Endothelial cell of umbilical vein (primary cell): ENCODE data around the gene SEMA5A.

ENCODE experiments used
- EZH2 ChIP-seq: IDR thresholded peaks from 2 replicates; pipeline ENCODE4 v1.6.1; 2012; ENCODE audit warnings: borderline replicate concordance, low read depth, mild to moderate bottlenecking, moderate library complexity, low read length, inconsistent platforms; ENCODE audit not compliant: severe bottlenecking
- JUN ChIP-seq: IDR thresholded peaks from 2 replicates; pipeline ENCODE4 v1.6.1; 2011; ENCODE audit warnings: borderline replicate concordance, low read depth; ENCODE audit not compliant: insufficient read length, insufficient read depth
- POLR2A ChIP-seq: IDR thresholded peaks from 2 replicates; pipeline ENCODE4 v1.6.1; 2012; ENCODE audit warnings: low read depth, mild to moderate bottlenecking, control low read depth, low read length
- POLR2AphosphoS5 ChIP-seq: IDR thresholded peaks from 2 replicates; pipeline ENCODE4 v1.6.1; 2012; ENCODE audit warnings: low read depth, mild to moderate bottlenecking, control low read depth, low read length, moderate library complexity; ENCODE audit not compliant: insufficient read depth
- TF ChIP-seq, protein P1 (sequence below), 2 donors: IDR thresholded peaks; 1 replicate in 1 of 2; 2 replicates in 1 of 2; pipeline ENCODE4 v1.5.1; 2011; ENCODE audit warnings: low read length in 2 of 2, mild to moderate bottlenecking in 2 of 2, moderate library complexity in 2 of 2, control low read depth in 1 of 2, inconsistent platforms in 1 of 2, low read depth in 1 of 2; ENCODE audit not compliant: insufficient read depth in 1 of 2; ENCODE audit errors: extremely low read depth in 1 of 2
- TF ChIP-seq, protein P2 (sequence below): IDR thresholded peaks from 2 replicates; pipeline ENCODE4 v1.6.1; 2011; ENCODE audit not compliant: insufficient read depth, insufficient read length

DNA sequence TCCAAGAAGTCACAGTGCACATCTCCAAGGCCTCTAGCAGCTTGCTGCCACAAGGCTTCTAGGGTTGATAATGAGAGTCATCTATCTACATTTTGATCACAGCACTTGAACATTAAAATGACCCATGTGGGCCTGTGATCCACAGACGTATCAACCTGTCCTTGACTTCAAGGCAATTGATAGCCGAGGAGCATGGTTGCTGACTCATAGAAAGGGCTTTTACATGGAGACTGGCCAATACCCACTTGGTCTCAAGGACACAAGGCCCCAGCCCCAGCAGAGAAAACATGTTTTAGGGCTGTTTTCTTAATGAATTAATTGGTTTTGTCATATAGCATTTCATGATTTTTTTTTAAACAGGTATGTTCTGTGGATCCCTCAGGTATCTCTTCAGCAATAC is 314.0 kb downstream of the SEMA5A start:
- TF ChIP-seq, protein P1, sequence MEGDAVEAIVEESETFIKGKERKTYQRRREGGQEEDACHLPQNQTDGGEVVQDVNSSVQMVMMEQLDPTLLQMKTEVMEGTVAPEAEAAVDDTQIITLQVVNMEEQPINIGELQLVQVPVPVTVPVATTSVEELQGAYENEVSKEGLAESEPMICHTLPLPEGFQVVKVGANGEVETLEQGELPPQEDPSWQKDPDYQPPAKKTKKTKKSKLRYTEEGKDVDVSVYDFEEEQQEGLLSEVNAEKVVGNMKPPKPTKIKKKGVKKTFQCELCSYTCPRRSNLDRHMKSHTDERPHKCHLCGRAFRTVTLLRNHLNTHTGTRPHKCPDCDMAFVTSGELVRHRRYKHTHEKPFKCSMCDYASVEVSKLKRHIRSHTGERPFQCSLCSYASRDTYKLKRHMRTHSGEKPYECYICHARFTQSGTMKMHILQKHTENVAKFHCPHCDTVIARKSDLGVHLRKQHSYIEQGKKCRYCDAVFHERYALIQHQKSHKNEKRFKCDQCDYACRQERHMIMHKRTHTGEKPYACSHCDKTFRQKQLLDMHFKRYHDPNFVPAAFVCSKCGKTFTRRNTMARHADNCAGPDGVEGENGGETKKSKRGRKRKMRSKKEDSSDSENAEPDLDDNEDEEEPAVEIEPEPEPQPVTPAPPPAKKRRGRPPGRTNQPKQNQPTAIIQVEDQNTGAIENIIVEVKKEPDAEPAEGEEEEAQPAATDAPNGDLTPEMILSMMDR (IDR thresholded peaks at IDR 0.05; ENCODE audit: extremely low read depth in 1 of 2, insufficient read depth in 1 of 2, low read depth in 1 of 2, low read length in 2 of 2) = no peak
- TF ChIP-seq POLR2AphosphoS5 (no peak), JUN (no peak), POLR2A (no peak), EZH2 (no peak)
- TF ChIP-seq, protein P2, sequence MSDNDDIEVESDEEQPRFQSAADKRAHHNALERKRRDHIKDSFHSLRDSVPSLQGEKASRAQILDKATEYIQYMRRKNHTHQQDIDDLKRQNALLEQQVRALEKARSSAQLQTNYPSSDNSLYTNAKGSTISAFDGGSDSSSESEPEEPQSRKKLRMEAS = no peak
